HepG2 (cell line): ENCODE results near the gene PSMB10. TPM values are rescaled to one million over a fixed set of nuclear protein-coding genes. Genes with fewer than 3 reads are reported as not detected.

Experiments
- CENPBD1 ChIP-seq: sonication (generic); formaldehyde crosslinking; IDR thresholded peaks from 2 replicates; pipeline ENCODE4 v1.8.0; 2022; ENCODE audit warnings: missing genetic modification reagents, low read depth, mild to moderate bottlenecking, borderline replicate concordance
- FOSL1 ChIP-seq: sonication (generic); formaldehyde crosslinking; IDR thresholded peaks from 2 replicates; pipeline ENCODE4 v1.9.0; 2021; ENCODE audit warnings: missing genetic modification reagents, borderline replicate concordance
- HNF1A ChIP-seq, 2 experiments: sonication (generic) in 1 of 2; formaldehyde crosslinking in 1 of 2; IDR thresholded peaks; 2 replicates each; pipeline versions ENCODE4 v1.4.0 to v1.6.1; 2016 to 2020; ENCODE audit warnings: borderline replicate concordance in 1 of 2, low read depth in 1 of 2, mild to moderate bottlenecking in 1 of 2, missing genetic modification reagents in 1 of 2
- ISL2 ChIP-seq: sonication (generic); formaldehyde crosslinking; IDR thresholded peaks from 2 replicates; pipeline ENCODE4 v1.5.0; 2020; ENCODE audit warnings: missing genetic modification reagents
- MAFF ChIP-seq: IDR thresholded peaks from 2 replicates; pipeline ENCODE4 v1.6.1; 2011; ENCODE audit warnings: low read depth, low read length, improper control_type of control experiment
- NFIC ChIP-seq: IDR thresholded peaks from 2 replicates; pipeline ENCODE4 v1.6.1; 2012; ENCODE audit warnings: mild to moderate bottlenecking, low read length, inconsistent platforms
- NPAS2 ChIP-seq: sonication (generic); formaldehyde crosslinking; IDR thresholded peaks from 2 replicates; pipeline ENCODE4 v1.8.0; 2022; ENCODE audit warnings: mild to moderate bottlenecking, missing genetic modification reagents, borderline replicate concordance
- NR2F6 ChIP-seq, 2 experiments: IDR thresholded peaks; 2 replicates each; pipeline ENCODE4 v1.6.1; 2016; ENCODE audit warnings: antibody characterized with exemption in 1 of 2, mild to moderate bottlenecking in 1 of 2
- PHF21A ChIP-seq: sonication (generic); formaldehyde crosslinking; IDR thresholded peaks from 2 replicates; pipeline ENCODE4 v1.5.0; 2020; ENCODE audit warnings: mild to moderate bottlenecking, missing genetic modification reagents
- PHF5A ChIP-seq: IDR thresholded peaks from one replicate; pipeline ENCODE4 v1.6.1; 2018; ENCODE audit warnings: low read depth, missing genetic modification reagents; ENCODE audit not compliant: unreplicated experiment
- RORA ChIP-seq: sonication (generic); formaldehyde crosslinking; IDR thresholded peaks from 2 replicates; pipeline ENCODE4 v1.5.0; 2020; ENCODE audit warnings: mild to moderate bottlenecking, missing genetic modification reagents, moderate library complexity
- WIZ ChIP-seq: sonication (generic); formaldehyde crosslinking; IDR thresholded peaks from 2 replicates; pipeline ENCODE4 v1.5.1; 2020; ENCODE audit warnings: mild to moderate bottlenecking, missing genetic modification reagents
- ZBTB39 ChIP-seq: sonication (generic); formaldehyde crosslinking; IDR thresholded peaks from 2 replicates; pipeline ENCODE4 v1.5.0; 2020; ENCODE audit warnings: missing genetic modification reagents
- ZBTB46 ChIP-seq: sonication (generic); formaldehyde crosslinking; IDR thresholded peaks from 2 replicates; pipeline ENCODE4 v1.4.0; 2020; ENCODE audit warnings: mild to moderate bottlenecking, missing genetic modification reagents, borderline replicate concordance
- ZBTB7A ChIP-seq: sonication (generic); formaldehyde crosslinking; IDR thresholded peaks from 2 replicates; pipeline ENCODE4 v1.8.0; 2022; ENCODE audit warnings: mild to moderate bottlenecking, missing genetic modification reagents
- ZFP82 ChIP-seq: sonication (generic); formaldehyde crosslinking; IDR thresholded peaks from 2 replicates; pipeline ENCODE4 v1.5.1; 2020; ENCODE audit warnings: mild to moderate bottlenecking, missing genetic modification reagents, borderline replicate concordance
- ZNF331 ChIP-seq: sonication (generic); formaldehyde crosslinking; IDR thresholded peaks from 2 replicates; pipeline ENCODE4 v1.4.0; 2020; ENCODE audit warnings: missing genetic modification reagents
- ZNF607 ChIP-seq: sonication (generic); formaldehyde crosslinking; IDR thresholded peaks from 2 replicates; pipeline ENCODE4 v1.5.1; 2020; ENCODE audit warnings: missing genetic modification reagents, mild to moderate bottlenecking, borderline replicate concordance
- polyA plus RNA-seq, 8 experiments: library from polyadenylated mRNA; depleted of rRNA in 3 of 8; stranded (reverse) in 7 of 8; unstranded in 1 of 8; fragments of >200 nt; fragmentation: Illumina TruSeq in 4 of 8; extraction: Trizol in 4 of 8; gene quantifications; 2 replicates each; pipeline versions ENCODE4 v1.2.1 to v1.2.3, GENCODE V29; 2011 to 2016; ENCODE audit warnings: low read depth in 4 of 8, missing spikeins in 1 of 8, mixed read lengths in 1 of 8; ENCODE audit not compliant: insufficient read depth in 1 of 8
- total RNA-seq, 5 experiments: library from RNA; depleted of rRNA; stranded (reverse); fragments of >200 nt; fragmentation: Illumina TruSeq; extraction: Trizol; gene quantifications; 2 replicates each; pipeline ENCODE4 v1.2.3, GENCODE V29; 2016; ENCODE audit warnings: low read depth in 1 of 5

The PSMB10 gene
- total and polyA plus RNA-seq, 2 of the 13 experiments (the other 11 are each of a cell fraction or from before 2014, with no cell fraction given) = 12.7 to 65.9 TPM

- no peak for TF ChIP-seq HNF1A (IDR thresholded peaks at IDR 0.05; ENCODE audit: low read depth)
- peak; percentile 48 for TF ChIP-seq HNF1A (CRISPR knock-in tag; IDR thresholded peaks at IDR 0.05; ENCODE audit: borderline replicate concordance)
- no peak; the same call in 1 of the 2 replicates for TF ChIP-seq ISL2 (CRISPR knock-in tag)
- peak; percentile 51; the same call in 1 of the 2 replicates for TF ChIP-seq FOSL1 (CRISPR knock-in tag)
- TF ChIP-seq ZFP82 = peak; percentile 60; the same call in 1 of the 2 replicates
- TF ChIP-seq ZBTB39 (CRISPR knock-in tag) = 0 out of 2 replicates have a peak, but pooled peaks have one; percentile 23
- TF ChIP-seq MAFF = no peak
- no peak; the same call in 1 of the 2 replicates for TF ChIP-seq ZNF331 (CRISPR knock-in tag)
- TF ChIP-seq PHF5A = no peak
- no peak for TF ChIP-seq CENPBD1 (CRISPR knock-in tag)
- TF ChIP-seq WIZ (CRISPR knock-in tag) = no peak
- 0 out of 2 replicates have a peak, but pooled peaks have one; percentile 49 for TF ChIP-seq ZBTB7A (CRISPR knock-in tag)
- TF ChIP-seq RORA (CRISPR knock-in tag) = no peak
- TF ChIP-seq NFIC = no peak
- TF ChIP-seq NPAS2 (CRISPR knock-in tag) = no peak
- no peak for TF ChIP-seq NR2F6 (IDR thresholded peaks at IDR 0.05)
- no peak for TF ChIP-seq NR2F6 (CRISPR knock-in tag; IDR thresholded peaks at IDR 0.05)
- 0 out of 2 replicates have a peak, but pooled peaks have one; percentile 3 for TF ChIP-seq PHF21A (CRISPR knock-in tag)
- TF ChIP-seq ZBTB46 (CRISPR knock-in tag) = no peak
- peak; percentile 72; the same call in 1 of the 2 replicates for TF ChIP-seq ZNF607 (CRISPR knock-in tag)
Measured at GRCh38 chr16:67892899-67893742, 43.5 kb downstream of the PSMB10 start, which contains the start of gene PSKH1 (continued).
